HCT116 (cell line): ENCODE results near the gene RABL6. TPM values are rescaled to one million over a fixed set of nuclear protein-coding genes. Genes with fewer than 3 reads are reported as not detected.

ENCODE experiments used
- ATAC-seq: fragments of 200-7000 bp; cut with Tn5 transposase; 2 replicates; pipeline ENCODE4 v1.9.1; 2020; ENCODE audit warnings: mild to moderate bottlenecking, moderate library complexity
- BruUV-seq: library from RNA; stranded (reverse); fragments of 400-500 nt; replicated peaks from 2 replicates; lab custom pipeline; 2021; lab: Mats Ljungman, UMichigan
- CTCF ChIA-PET: fragments of 300-600 bp; sonication (Branson Sonifier 250); formaldehyde crosslinking; loops from one replicate; lab custom pipeline; 2021; ENCODE audit warnings: antibody characterized with exemption; lab: Charles Lee
- POLR2A ChIA-PET: fragments of 300-600, 350-600 bp; sonication (Branson Sonifier 250); formaldehyde crosslinking; loops from one replicate; lab custom pipeline; 2021; ENCODE audit warnings: antibody characterized with exemption; lab: Charles Lee
- RAD21 ChIA-PET, 2 experiments: fragments of 300-600 bp; sonication (Branson Sonifier 250); formaldehyde crosslinking; loops; one replicate each; lab custom pipeline; 2023; ENCODE audit warnings: low total read pairs in 2 of 2; ENCODE audit not compliant: uncharacterized antibody in 2 of 2, unreplicated experiment in 2 of 2, low non-redundant PET in 1 of 2; lab: Charles Lee
- DNase-seq: peaks from one replicate; pipeline ENCODE4 v3.0.0-alpha.2; 2010; ENCODE audit warnings: low read depth, low spot score
- H2AFZ ChIP-seq: fragments of 200-600 bp; shearing (Covaris generic), sonication (generic); 2 replicates; pipeline ENCODE4 v1.6.1; 2017; ENCODE audit warnings: low read depth, mixed run types, mixed read lengths, antibody characterized with exemption, low read length; ENCODE audit not compliant: poor library complexity, severe bottlenecking
- H3K27ac ChIP-seq: 2 replicates; pipeline ENCODE4 v1.5.1; 2012; ENCODE audit warnings: low read depth, low read length
- H3K27me3 ChIP-seq: fragments of 200-600 bp; sonication (generic); 2 replicates; pipeline ENCODE4 v1.6.1; 2016; ENCODE audit warnings: mixed run types, low read length, mixed read lengths; ENCODE audit not compliant: insufficient read depth
- H3K36me3 ChIP-seq, 2 experiments: fragments of 200-500 bp in 1 of 2; fragments of 200-600 bp in 1 of 2; sonication (Bioruptor generic) in 1 of 2; sonication (generic) in 1 of 2; 2 replicates each; pipeline versions ENCODE4 v1.5.1 to v1.6.1; 2014 to 2016; ENCODE audit warnings: low read length in 2 of 2, inconsistent platforms in 1 of 2, mixed read lengths in 1 of 2, mixed run types in 1 of 2; ENCODE audit not compliant: insufficient read depth in 2 of 2, control insufficient read depth in 1 of 2
- H3K4me1 ChIP-seq, 2 experiments: fragments of 200-600 bp in 1 of 2; sonication (generic) in 1 of 2; 2 replicates each; pipeline versions ENCODE4 v1.5.1 to v1.6.1; 2012 to 2017; ENCODE audit warnings: low read length in 2 of 2, inconsistent platforms in 1 of 2, mild to moderate bottlenecking in 1 of 2, mixed read lengths in 1 of 2, mixed run types in 1 of 2, moderate library complexity in 1 of 2; ENCODE audit not compliant: insufficient read depth in 2 of 2, control insufficient read depth in 1 of 2
- H3K4me2 ChIP-seq: fragments of 200-600 bp; sonication (generic); 2 replicates; pipeline ENCODE4 v1.6.1; 2017; ENCODE audit warnings: mixed run types, low read length, mixed read lengths
- H3K4me3 ChIP-seq, 2 experiments: fragments of 200-600 bp in 1 of 2; sonication (generic) in 1 of 2; replicated peaks in 1 of 2; 2 replicates each; pipeline ENCODE4 v1.5.1; 2011 to 2016; ENCODE audit warnings: low read length in 2 of 2, control low read depth in 1 of 2, low read depth in 1 of 2, mild to moderate bottlenecking in 1 of 2, mixed read lengths in 1 of 2, mixed run types in 1 of 2
- H3K79me2 ChIP-seq: fragments of 200-600 bp; sonication (generic); 2 replicates; pipeline ENCODE4 v1.6.1; 2017; ENCODE audit warnings: mild to moderate bottlenecking, mixed run types, low read length, moderate library complexity, mixed read lengths; ENCODE audit not compliant: insufficient read depth
- H3K9ac ChIP-seq: fragments of 200-600 bp; sonication (generic); 2 replicates; pipeline ENCODE4 v1.6.1; 2016; ENCODE audit warnings: low read length, mixed read lengths
- H3K9me2 ChIP-seq: fragments of 200-600 bp; sonication (generic), shearing (Covaris generic); 2 replicates; pipeline ENCODE4 v1.6.1; 2017; ENCODE audit warnings: mixed run types, mild to moderate bottlenecking, moderate library complexity; ENCODE audit not compliant: insufficient read depth
- H3K9me3 ChIP-seq, 2 experiments: fragments of 200-500 bp in 1 of 2; fragments of 200-600 bp in 1 of 2; sonication (Bioruptor generic) in 1 of 2; sonication (generic) in 1 of 2; 2 replicates each; pipeline ENCODE4 v1.6.1; 2014 to 2017; ENCODE audit warnings: low read length in 2 of 2, mixed read lengths in 2 of 2, inconsistent platforms in 1 of 2, low read depth in 1 of 2, mild to moderate bottlenecking in 1 of 2, mixed run types in 1 of 2, moderate library complexity in 1 of 2; ENCODE audit not compliant: control insufficient read depth in 1 of 2, insufficient read depth in 1 of 2
- H4K20me1 ChIP-seq: fragments of 200-600 bp; sonication (generic), shearing (Covaris generic); 2 replicates; pipeline ENCODE4 v1.6.1; 2017; ENCODE audit warnings: mixed run types, mild to moderate bottlenecking, moderate library complexity; ENCODE audit not compliant: insufficient read depth
- CEBPB ChIP-seq: IDR thresholded peaks from 2 replicates; pipeline ENCODE4 v1.6.1; 2012; ENCODE audit warnings: low read depth
- EGR1 ChIP-seq: IDR thresholded peaks from 2 replicates; pipeline ENCODE4 v1.6.1; 2012; ENCODE audit warnings: low read depth
- ELF1 ChIP-seq: IDR thresholded peaks from 2 replicates; pipeline ENCODE4 v1.6.1; 2012; ENCODE audit warnings: low read depth, borderline replicate concordance
- EZH2 ChIP-seq: fragments of 200-600 bp; sonication (generic); IDR thresholded peaks from 2 replicates; pipeline ENCODE4 v1.6.1; 2017; ENCODE audit warnings: antibody characterized with exemption, mixed run types
- EZH2phosphoT487 ChIP-seq: fragments of 200-600 bp; IDR thresholded peaks from 2 replicates; pipeline ENCODE4 v1.6.1; 2018; ENCODE audit warnings: antibody characterized with exemption, borderline replicate concordance
- JUND ChIP-seq: IDR thresholded peaks from 2 replicates; pipeline ENCODE4 v1.6.1; 2012
- POLR2AphosphoS5 ChIP-seq: IDR thresholded peaks from 2 replicates; pipeline ENCODE4 v1.6.1; 2011; ENCODE audit warnings: mild to moderate bottlenecking, low read depth, low read length, moderate library complexity
- SP1 ChIP-seq: IDR thresholded peaks from 2 replicates; pipeline ENCODE4 v1.6.1; 2012; ENCODE audit warnings: low read depth
- SRF ChIP-seq: IDR thresholded peaks from 2 replicates; pipeline ENCODE4 v1.6.1; 2012; ENCODE audit warnings: low read depth
- TCF7L2 ChIP-seq: IDR thresholded peaks from 2 replicates; pipeline ENCODE4 v1.7.0; 2011; ENCODE audit warnings: borderline replicate concordance, inconsistent platforms; ENCODE audit not compliant: insufficient read depth, insufficient read length; ENCODE audit errors: extremely low read depth
- YY1 ChIP-seq: IDR thresholded peaks from 2 replicates; pipeline ENCODE4 v1.6.1; 2011; ENCODE audit warnings: low read length, low read depth, moderate library complexity, mild to moderate bottlenecking; ENCODE audit not compliant: insufficient replicate concordance; ENCODE audit errors: extremely low read depth
- ZFX ChIP-seq: fragments of 450-650 bp; IDR thresholded peaks from 2 replicates; pipeline ENCODE4 v1.6.1; 2017
- ZNF274 ChIP-seq: fragments of 200-500 bp; sonication (Bioruptor generic); IDR thresholded peaks from 2 replicates; pipeline ENCODE4 v1.6.1; 2014; ENCODE audit warnings: mild to moderate bottlenecking, low read depth, low read length, inconsistent platforms
- intact Hi-C: fragments of 100-400 bp; cut with micrococcal nuclease; formaldehyde crosslinking; loops from 2 replicates; pipeline ENCODE4 v1.10.0; 2022
- total RNA-seq: library from RNA; stranded (reverse); gene quantifications from one replicate; pipeline ENCODE4 v1.2.1, GENCODE V29; 2021; ENCODE audit not compliant: unreplicated experiment
- TF ChIP-seq, protein P1 (sequence below): IDR thresholded peaks from 2 replicates; pipeline ENCODE4 v1.6.1; 2012
- TF ChIP-seq, protein P2 (sequence below): IDR thresholded peaks from 2 replicates; pipeline ENCODE4 v1.6.1; 2011; ENCODE audit warnings: mild to moderate bottlenecking, low read length, moderate library complexity; ENCODE audit not compliant: insufficient replicate concordance; ENCODE audit errors: extremely low read depth
- TF ChIP-seq, protein P3 (sequence below), 3 experiments: fragments of 200-600 bp in 1 of 3; sonication (generic) in 1 of 3; IDR thresholded peaks in 2 of 3; conservative IDR thresholded peaks in 1 of 3; 2 replicates each; pipeline ENCODE4 v1.5.1; 2012 to 2017; ENCODE audit warnings: low read depth in 2 of 3, low read length in 2 of 3, antibody characterized with exemption in 1 of 3, borderline replicate concordance in 1 of 3, control low read depth in 1 of 3, mild to moderate bottlenecking in 1 of 3, mixed read lengths in 1 of 3, mixed run types in 1 of 3, moderate library complexity in 1 of 3; ENCODE audit not compliant: insufficient read depth in 1 of 3
- TF ChIP-seq, protein P4 (sequence below): IDR thresholded peaks from 2 replicates; pipeline ENCODE4 v1.6.1; 2012

The RABL6 gene
- total RNA-seq, 1 experiment from 2014 or later = 98.6 TPM

DNA sequence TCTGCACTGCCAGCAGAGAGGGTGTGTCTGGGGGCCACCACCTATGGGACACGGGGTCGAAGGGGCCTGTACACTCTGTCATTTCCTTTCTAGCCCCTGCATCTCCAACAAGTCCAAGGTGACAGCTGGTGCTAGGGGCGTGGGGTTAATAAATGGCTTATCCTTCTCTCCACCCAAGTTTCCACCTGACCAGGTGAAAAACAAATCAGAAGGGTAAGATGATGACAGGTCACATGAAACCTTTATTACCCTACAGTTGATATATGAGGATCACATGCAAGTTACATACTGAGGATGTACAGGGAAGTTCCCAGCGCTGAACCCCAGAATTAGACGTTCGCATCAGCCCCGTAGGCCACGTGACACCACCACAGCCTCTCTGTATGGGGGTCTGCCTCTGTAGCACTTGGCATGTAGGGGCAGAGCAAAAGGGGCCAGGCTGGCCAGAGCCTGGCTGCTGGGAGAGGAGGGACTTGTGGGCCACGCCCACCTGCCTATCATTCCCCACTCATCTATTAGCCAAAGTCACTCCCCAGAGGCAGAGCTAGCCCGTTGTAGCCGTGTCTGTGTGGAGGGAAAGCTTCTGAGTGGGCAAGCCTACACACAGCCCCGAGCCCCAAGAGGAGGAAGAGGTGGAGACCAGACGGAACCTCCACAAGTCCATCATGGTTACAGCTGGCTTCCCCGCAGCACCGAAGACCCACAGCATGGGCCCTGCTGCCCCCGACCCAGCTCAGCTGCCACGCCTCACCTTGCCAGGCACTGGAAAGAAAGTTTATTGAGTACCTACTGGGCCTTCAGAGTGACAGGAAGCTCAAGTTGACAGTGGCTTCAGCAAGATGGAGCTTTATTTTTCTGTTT, 14.4 kb upstream of the RABL6 start:
- ChIA-PET RAD21 (no interaction called here), POLR2A (no interaction called here), CTCF (interaction anchor here (0.9 to 2.1 kb wide), 5 partner anchors 8 to 242 kb away, joined by 3 to 10 read pairs (median 4); partner anchors contain the start of gene AJM1)
- Histone ChIP-seq H3K9me2 (no peaks in the 10 kb centered on the region), H4K20me1 (no peaks in the 10 kb centered on the region), H2AFZ (no peak overlapping the region), H3K4me2 (peak overlapping the region; percentile 94; the same call in 1 of the 2 replicates), H3K79me2 (peaks cover 12% of the 10 kb centered on the region; the same call in 1 of the 2 replicates), H3K27me3 (no peaks in the 10 kb centered on the region), H3K36me3 (no peaks in the 10 kb centered on the region; a peak in 1 of 4 replicates), H3K4me1 (peaks cover 12 to 30% of the 10 kb centered on the region in 2 experiments; a peak in 3 of 4 replicates), H3K4me3 (no peak overlapping the region), H3K9me3 (no peaks in the 10 kb centered on the region), H3K27ac (0 out of 2 replicates have a peak overlapping the region, but pooled peaks have one; percentile 11), H3K9ac (no peak overlapping the region)
- no TSS peak for BruUV-seq
- DNase-seq (no peak), ATAC-seq (no peak)
- intact Hi-C loops = no loop called here
- TF ChIP-seq SP1 (no peak), TCF7L2 (no peak), EZH2 (no peak), CEBPB (no peak), JUND (no peak), POLR2AphosphoS5 (no peak; the same call in 1 of the 2 replicates), EGR1 (no peak), EZH2phosphoT487 (no peak), ELF1 (no peak), YY1 (no peak), SRF (no peak), ZFX (no peak), ZNF274 (no peak)
- TF ChIP-seq, protein P1, sequence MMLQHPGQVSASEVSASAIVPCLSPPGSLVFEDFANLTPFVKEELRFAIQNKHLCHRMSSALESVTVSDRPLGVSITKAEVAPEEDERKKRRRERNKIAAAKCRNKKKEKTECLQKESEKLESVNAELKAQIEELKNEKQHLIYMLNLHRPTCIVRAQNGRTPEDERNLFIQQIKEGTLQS = no peak
- TF ChIP-seq, protein P2, sequence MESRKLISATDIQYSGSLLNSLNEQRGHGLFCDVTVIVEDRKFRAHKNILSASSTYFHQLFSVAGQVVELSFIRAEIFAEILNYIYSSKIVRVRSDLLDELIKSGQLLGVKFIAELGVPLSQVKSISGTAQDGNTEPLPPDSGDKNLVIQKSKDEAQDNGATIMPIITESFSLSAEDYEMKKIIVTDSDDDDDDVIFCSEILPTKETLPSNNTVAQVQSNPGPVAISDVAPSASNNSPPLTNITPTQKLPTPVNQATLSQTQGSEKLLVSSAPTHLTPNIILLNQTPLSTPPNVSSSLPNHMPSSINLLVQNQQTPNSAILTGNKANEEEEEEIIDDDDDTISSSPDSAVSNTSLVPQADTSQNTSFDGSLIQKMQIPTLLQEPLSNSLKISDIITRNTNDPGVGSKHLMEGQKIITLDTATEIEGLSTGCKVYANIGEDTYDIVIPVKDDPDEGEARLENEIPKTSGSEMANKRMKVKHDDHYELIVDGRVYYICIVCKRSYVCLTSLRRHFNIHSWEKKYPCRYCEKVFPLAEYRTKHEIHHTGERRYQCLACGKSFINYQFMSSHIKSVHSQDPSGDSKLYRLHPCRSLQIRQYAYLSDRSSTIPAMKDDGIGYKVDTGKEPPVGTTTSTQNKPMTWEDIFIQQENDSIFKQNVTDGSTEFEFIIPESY = no peak
- TF ChIP-seq, protein P3, sequence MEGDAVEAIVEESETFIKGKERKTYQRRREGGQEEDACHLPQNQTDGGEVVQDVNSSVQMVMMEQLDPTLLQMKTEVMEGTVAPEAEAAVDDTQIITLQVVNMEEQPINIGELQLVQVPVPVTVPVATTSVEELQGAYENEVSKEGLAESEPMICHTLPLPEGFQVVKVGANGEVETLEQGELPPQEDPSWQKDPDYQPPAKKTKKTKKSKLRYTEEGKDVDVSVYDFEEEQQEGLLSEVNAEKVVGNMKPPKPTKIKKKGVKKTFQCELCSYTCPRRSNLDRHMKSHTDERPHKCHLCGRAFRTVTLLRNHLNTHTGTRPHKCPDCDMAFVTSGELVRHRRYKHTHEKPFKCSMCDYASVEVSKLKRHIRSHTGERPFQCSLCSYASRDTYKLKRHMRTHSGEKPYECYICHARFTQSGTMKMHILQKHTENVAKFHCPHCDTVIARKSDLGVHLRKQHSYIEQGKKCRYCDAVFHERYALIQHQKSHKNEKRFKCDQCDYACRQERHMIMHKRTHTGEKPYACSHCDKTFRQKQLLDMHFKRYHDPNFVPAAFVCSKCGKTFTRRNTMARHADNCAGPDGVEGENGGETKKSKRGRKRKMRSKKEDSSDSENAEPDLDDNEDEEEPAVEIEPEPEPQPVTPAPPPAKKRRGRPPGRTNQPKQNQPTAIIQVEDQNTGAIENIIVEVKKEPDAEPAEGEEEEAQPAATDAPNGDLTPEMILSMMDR (IDR thresholded peaks at IDR 0.05 in 2 of 3, conservative IDR thresholded peaks at IDR 0.05 in 1 of 3; ENCODE audit: borderline replicate concordance in 1 of 3, insufficient read depth in 1 of 3, low read depth in 2 of 3, low read length in 2 of 3) = no peak
- TF ChIP-seq, protein P4, sequence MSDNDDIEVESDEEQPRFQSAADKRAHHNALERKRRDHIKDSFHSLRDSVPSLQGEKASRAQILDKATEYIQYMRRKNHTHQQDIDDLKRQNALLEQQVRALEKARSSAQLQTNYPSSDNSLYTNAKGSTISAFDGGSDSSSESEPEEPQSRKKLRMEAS = no peak
